ENCODE results near the gene MKLN1. TPM values are rescaled to one million over a fixed set of nuclear protein-coding genes. Genes with fewer than 3 reads are reported as not detected.
A peak's percentile ranks its signal among the peaks of the same experiment; 100 is the strongest.

Gene MKLN1
- total RNA-seq, 1 experiment from 2014 or later: 34.3 TPM

GRCh38 chr7:131532570-131533091 lies 205.0 kb downstream of the MKLN1 start:
- H4K5ac ChIP-seq (ENCODE audit: insufficient read length, low read depth, low read length): no peak overlapping the region
- H3T11ph ChIP-seq (ENCODE audit: low read length): no peak overlapping the region
- peak overlapping the region in 1 of 3 experiments; percentile 91; a peak in 4 of 7 replicates for H3K27ac Mint-ChIP-seq
- TF ChIP-seq CTCF (conservative IDR thresholded peaks at IDR 0.05): no peak
- H3K9me3 Mint-ChIP-seq: no peaks in the 10 kb centered on the region
- no peaks in the 10 kb centered on the region for H3K27me3 Mint-ChIP-seq (ENCODE audit: low read depth)
- H3K4me2 ChIP-seq (ENCODE audit: insufficient read depth, insufficient read length, low read length): no peak overlapping the region
- H2BK5ac ChIP-seq (ENCODE audit: insufficient read length, low read length): no peak overlapping the region
- no peak for DNase-seq
- H4K8ac ChIP-seq (replicated peaks; ENCODE audit: insufficient read length, low read depth, low read length): no peak overlapping the region
- H2BK20ac ChIP-seq (ENCODE audit: low read depth, low read length, poor library complexity, severe bottlenecking): no peak overlapping the region
- H2BK12ac ChIP-seq (ENCODE audit: insufficient read length, low read depth, low read length): no peak overlapping the region
- H3K36me3 Mint-ChIP-seq (ENCODE audit: insufficient read depth in 1 of 3, low read depth in 3 of 3): peaks cover 48 to 78% (median 78%) of the 10 kb centered on the region in 3 experiments
- H3K79me1 ChIP-seq (ENCODE audit: insufficient read depth, low read depth, low read length, poor library complexity, severe bottlenecking): no peaks in the 10 kb centered on the region
- no peaks in the 10 kb centered on the region for H3K27me3 ChIP-seq (ENCODE audit: insufficient read depth, low read length)
- H3K23ac ChIP-seq (ENCODE audit: insufficient read length, low read depth, low read length): no peak overlapping the region
- H3K4ac ChIP-seq (ENCODE audit: low read depth, low read length): no peak overlapping the region
- H3K9ac ChIP-seq (ENCODE audit: extremely low read depth, insufficient read length, low read length): no peak overlapping the region
- H3K56ac ChIP-seq (ENCODE audit: insufficient read length, low read depth, low read length): no peak overlapping the region
- no peak overlapping the region for H2BK15ac ChIP-seq (ENCODE audit: low read depth, low read length)
- no peak overlapping the region for H3K18ac ChIP-seq (ENCODE audit: insufficient read length, low read depth, low read length)
- H3K14ac ChIP-seq (ENCODE audit: insufficient read depth, low read length): peak overlapping the region; percentile 26; the same call in 1 of the 2 replicates
- H2AFZ ChIP-seq (ENCODE audit: low read length): no peak overlapping the region
- H3K23me2 ChIP-seq (ENCODE audit: insufficient read length, low read depth, low read length, poor library complexity, severe bottlenecking): no peaks in the 10 kb centered on the region
- no peak overlapping the region for H2BK120ac ChIP-seq (ENCODE audit: low read depth, low read length, poor library complexity, severe bottlenecking)
- no peak overlapping the region for H2AK5ac ChIP-seq (ENCODE audit: insufficient read length, low read length)
- H3K4me3 Mint-ChIP-seq: no peak overlapping the region
- H4K20me1 ChIP-seq (ENCODE audit: control insufficient read depth, insufficient read depth, insufficient read length): peaks cover 2% of the 10 kb centered on the region
- no peak overlapping the region for H4K91ac ChIP-seq (ENCODE audit: insufficient read length, low read depth, low read length)
- no CpG with 5 or more reads among the region's 10 CpGs for WGBS (ENCODE audit: extremely low coverage, insufficient read length, low lambda C conversion rate)
- H3K79me2 ChIP-seq (ENCODE audit: insufficient read depth, low read length): peaks cover 91% of the 10 kb centered on the region
- peaks cover 57 to 79% of the 10 kb centered on the region in 2 experiments for H3K4me1 Mint-ChIP-seq
- H3K9me3 ChIP-seq (ENCODE audit: control insufficient read depth, low read depth, low read length): no peaks in the 10 kb centered on the region
- no peak overlapping the region for H3K27ac ChIP-seq (ENCODE audit: insufficient read length, low read depth, low read length)
- peaks cover 17% of the 10 kb centered on the region; the same call in 1 of the 2 replicates for H3K4me1 ChIP-seq (ENCODE audit: insufficient read depth, low read length)
